HG02981 (cell line): Measurements from ENCODE around the gene ASTN2.

Experiments used
- ATAC-seq: cut with Tn5 transposase; IDR thresholded peaks from one replicate; pipeline ENCODE4 v1.9.1; 2021; ENCODE audit warnings: mild to moderate bottlenecking, moderate library complexity; ENCODE audit not compliant: unreplicated experiment

ASTN2 gene

DNA sequence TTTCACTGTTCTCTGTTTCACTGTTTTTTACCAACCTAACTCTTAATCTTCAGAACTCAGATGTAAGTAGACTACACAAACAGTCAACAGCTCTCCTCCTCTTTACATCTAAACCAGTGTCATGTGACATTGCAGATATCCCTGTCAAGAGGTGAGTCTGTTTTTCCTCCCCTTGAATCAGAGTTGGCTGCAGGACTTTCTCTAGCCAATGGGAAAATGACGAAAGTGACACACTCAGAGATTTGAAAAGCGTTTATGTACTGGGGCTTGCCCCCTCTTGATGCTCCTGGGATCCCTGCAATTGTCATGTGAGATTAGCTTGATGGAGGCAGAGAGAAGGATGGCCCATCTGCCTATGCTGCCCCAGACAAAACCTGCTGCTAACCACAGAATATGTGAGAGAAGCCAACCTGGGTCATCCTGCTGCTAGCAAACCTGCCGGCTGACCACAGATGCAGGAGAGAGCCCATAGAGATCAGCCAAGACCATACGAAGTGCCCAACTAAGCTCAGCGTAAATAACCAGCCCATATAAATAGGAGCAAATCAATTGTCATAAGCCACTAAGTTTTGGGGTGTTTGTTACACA, 111.1 kb downstream of the ASTN2 start:
- no peak for ATAC-seq

GRCh38 chr9:117302487-117302886, 112.4 kb downstream of the ASTN2 start:
- ATAC-seq = no peak

- ATAC-seq = no peak
These were observed 114.3 kb downstream of the ASTN2 start for GRCh38 chr9:117300371-117301110.

DNA sequence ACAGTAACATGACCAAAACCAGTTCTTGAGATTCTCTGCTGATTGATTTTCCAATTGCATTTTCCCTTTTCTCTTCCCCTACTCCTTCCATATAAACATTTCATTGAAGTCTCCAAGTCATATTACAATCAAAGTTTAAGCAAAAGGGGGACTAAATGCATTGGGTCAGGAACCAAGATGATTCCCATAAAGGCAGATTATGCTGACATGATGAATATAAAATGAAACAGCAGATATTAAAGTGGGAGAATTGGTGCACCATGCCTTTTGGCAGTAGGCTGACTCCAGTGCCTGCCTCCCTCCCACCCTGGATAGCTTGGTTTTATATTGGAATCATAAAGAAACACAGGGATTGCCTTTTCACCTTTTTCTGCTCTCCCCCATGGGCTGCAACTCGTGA, 118.4 kb downstream of the ASTN2 start:
- no peak for ATAC-seq

DNA sequence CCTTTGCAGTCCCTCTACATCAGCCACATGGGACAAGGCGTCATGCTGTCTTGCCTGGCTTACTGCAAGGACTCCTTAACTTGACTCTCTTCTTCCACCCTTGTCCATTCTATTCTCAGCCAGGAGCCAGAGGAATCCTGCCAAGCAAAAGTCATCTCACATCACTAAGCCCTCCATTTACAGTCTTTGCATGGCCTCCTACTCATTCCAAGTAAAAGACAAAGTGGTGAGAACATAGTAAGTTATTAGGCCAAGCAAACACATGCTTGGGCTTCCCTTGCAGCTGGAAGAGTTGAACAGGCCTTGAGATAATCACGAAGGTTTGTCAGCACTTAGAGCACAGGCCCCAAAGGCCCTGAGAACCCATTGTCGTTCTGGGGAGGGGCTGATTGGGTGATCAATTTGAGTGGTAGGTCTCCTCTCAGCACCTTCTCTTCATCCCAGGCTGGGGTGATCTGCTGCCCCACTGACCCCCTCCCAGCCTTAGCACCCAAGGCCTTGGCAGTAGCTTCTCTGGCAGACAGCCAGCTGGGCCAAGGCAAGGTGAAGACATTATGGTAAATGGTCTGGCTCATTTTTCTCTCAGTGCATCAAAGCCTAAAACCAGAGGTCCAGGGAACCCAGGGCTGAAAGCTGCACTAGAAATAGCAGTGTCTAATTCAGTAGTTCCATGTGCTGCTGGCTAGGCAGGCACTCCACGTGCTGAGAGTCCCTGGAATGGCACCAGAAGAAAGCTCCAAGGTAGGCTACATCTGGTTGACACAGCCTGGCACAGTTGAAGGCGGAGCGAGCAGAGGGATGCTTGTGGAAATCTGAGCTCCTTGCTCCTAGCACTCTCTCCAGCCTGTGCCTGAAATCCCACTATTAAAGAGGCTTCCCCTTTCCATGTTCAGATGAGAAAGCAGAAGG, 121.4 kb downstream of the ASTN2 start:
- ATAC-seq = no peak

- ATAC-seq = no peak
These were observed 123.8 kb downstream of the ASTN2 start for GRCh38 chr9:117290856-117291622.

DNA sequence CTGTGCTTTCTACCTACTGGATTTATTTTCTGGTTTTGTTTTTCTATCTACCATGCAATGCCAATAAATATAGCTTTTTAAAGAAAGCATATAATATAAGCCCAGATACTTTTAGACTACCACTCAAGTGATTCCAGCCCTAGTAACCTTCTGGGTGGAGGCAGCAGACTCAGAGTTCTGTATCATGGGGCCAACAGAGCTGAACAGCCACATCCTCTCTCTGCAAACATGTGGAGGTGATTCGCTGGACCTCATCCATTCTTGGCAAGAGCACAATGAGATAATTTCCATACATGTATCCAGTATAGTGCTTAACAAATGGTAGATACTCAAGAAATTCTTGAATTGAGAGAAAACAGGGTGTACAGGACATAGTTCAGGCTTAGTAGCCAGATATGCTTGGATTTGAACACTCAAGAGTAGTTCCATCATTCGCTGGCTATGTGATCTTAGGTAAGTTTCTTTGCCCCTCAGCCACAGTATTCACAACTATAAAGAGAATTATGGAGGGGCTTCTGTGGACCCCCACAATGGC, 124.5 kb downstream of the ASTN2 start:
- ATAC-seq = no peak

- no peak for ATAC-seq
These were observed 128.6 kb downstream of the ASTN2 start for GRCh38 chr9:117286245-117286644.

GRCh38 chr9:117284414-117284813, 130.4 kb downstream of the ASTN2 start:
- no peak for ATAC-seq

DNA sequence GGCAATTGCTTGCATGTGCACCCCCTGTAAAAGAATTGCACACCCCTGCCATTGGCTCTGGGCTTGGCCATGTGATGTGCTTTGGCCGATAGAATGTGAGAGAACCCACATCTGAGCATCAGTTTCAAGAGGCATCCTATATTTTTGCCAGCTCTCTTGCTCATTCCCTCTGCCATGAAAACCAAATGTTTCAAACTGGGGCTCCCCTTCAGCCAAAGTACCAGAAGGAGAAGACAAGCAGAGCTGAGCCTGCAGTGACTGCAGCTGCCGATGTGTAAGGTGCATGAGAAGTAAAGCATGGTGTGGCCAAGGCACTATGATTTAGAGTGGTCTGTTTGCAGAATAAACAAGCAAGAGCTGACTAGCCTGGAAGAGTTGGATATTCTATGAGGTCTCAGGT, 132.3 kb downstream of the ASTN2 start:
- no peak for ATAC-seq

DNA sequence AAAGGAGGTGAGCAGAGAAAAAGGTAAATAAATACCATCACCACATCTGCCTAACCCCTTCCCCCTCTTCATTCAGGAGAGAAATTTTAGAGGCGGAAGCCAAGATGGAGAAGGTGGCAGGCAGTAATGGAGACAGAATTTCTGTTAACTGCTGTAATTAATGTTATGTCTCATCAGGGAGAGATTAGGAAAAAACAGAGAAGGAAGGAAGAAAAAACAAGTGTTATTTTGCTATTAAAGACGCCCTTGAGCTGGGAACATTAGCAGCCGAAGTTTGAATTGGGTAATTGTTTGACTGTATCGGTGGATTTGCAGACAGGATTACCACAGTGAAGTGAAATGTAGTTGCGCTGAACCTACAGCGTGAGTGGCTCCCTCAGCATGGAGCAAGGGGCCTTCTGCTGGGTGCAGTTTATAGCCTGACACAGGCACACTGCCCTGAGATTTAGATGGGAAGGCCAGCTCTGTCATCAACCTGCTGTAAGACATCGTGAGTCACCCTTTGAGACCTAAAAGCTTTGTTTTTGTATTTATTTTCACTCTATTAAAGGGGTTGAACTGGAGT, 136.3 kb downstream of the ASTN2 start:
- ATAC-seq = no peak

- no peak for ATAC-seq
These were observed 136.8 kb downstream of the ASTN2 start for GRCh38 chr9:117278020-117278419.

DNA sequence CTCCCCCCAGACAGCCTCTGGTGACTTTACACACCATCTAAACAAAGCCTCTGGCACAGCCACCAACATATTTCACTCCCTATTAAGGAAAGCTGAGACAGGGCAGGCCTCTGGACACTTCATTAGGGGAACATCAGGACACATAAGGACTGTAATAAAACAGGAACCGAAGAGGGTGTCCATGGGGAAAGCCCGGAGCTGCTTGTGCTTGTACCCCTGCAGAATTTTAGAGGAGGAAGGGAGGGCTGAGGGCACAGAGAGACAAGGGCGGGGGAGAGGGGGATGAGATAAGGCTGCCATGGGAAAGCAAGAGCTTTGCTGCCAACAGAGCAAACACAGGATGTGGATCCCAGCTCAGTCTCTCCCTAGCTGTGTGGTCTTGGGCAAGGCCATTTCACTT, 138.4 kb downstream of the ASTN2 start:
- no peak for ATAC-seq

- no peak for ATAC-seq
These were observed 141.2 kb downstream of the ASTN2 start for GRCh38 chr9:117273612-117274011.

GRCh38 chr9:117268847-117269446, 145.9 kb downstream of the ASTN2 start:
- no peak for ATAC-seq

DNA sequence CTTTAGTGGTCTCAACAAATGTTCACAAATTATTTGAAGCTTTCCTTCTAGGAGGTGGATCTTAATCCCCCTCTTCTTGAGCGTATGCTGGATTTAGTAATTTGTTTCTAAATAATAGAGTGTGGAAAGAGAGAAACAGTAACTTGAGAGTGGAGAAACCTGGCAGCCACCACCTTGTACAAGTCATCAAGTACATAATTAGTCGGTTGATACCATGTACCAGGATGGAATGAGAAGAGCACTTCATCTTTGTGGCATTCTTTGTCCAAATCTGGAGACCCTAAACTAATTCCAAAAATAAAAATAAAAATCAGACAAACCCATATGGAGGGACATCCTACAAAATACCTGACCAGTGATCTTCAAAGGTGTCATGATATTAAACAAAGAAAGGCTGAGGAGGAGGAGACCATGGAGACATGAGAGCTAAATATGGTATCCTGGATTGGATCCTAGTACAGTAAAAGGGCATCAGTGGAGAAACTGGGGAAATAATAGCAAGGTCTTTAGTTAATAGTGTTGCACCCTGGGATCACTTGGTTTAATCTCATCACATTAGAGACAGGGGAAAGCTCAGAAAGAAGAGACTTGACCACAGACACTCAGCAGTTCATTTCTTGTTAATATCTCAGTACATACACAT, 147.9 kb downstream of the ASTN2 start:
- no peak for ATAC-seq

DNA sequence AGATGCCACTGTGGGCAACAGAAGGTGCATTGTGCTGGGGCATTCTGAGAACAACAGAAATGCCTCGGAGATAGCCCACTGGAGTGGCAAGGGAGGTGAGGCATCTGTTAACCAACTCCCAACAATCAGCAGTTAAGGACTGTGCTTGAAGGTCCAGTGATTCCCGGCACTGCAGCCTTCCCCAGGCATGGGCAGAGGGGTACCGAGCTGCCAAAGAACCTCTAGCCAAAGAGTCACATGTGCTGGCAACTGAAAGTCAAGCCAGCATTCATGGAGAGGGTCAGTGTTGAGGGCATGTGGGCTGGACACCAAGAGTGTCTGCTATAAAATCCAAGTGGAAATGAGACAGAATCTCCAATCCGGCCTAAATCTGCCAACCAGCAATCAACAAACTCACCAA, 149.6 kb downstream of the ASTN2 start:
- ATAC-seq = no peak

DNA sequence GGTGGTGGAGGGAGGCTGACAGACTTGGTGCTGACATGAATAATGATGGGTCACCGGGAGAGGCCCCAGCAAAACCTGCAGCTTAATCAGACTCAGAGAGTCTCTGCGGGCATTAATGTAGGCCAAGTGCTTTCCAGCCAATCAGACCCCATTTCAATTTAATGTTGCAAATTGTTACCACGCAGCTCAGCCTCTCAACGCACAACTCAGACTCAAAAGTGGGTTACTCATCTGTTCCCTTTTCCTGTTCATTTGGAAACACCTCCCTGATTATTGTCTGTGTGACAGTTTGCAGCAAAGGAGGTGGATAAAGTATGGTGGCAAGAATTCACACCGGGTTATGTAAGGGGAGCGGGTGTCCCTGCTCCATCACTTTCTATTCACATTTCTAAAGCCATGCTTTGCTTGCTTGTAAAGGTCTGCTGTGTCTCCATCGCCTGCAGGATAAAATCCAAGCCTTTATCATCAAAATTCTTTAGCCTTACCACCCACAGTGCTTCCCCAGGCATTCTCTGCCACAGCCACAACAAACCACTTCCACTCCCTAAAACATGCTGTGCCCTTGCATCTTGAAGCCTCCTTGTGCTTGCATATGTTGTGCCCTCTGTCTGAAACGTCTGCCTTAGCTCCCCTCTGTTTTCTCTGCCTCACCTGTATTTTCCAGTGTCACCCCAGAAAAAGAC, 156.5 kb downstream of the ASTN2 start:
- no peak for ATAC-seq

DNA sequence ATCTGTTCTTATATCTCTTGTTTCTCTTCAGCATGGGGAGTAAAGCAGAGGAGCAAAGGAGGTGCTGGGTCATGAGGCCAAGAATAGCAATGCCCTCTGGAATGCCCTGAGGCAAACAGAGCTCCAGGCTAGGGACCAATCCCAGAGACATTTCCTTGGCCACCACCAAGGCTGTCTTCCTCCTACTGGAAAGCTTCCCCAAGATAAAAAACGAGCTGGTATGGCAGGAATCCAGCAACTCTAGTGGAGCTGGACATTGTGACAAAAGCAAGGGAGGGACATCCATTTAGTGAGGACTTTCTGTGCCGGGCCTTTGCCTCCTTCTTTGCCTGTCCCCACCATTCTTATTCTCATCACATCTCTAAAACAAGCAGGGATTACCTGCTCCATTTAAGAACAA, 161.6 kb downstream of the ASTN2 start:
- no peak for ATAC-seq
